B cell (primary cell): ENCODE data around the gene PKNOX1.

Experiments
- EZH2 ChIP-seq: IDR thresholded peaks from 2 replicates; pipeline ENCODE4 v1.6.1; 2012; ENCODE audit warnings: borderline replicate concordance, low read depth, mild to moderate bottlenecking, moderate library complexity, low read length; ENCODE audit not compliant: insufficient read depth, poor library complexity, severe bottlenecking
- TF ChIP-seq, protein P1 (sequence below): fragments of 200-600 bp; IDR thresholded peaks from one replicate; pipeline ENCODE4 v1.8.0; 2022; ENCODE audit warnings: antibody characterized with exemption, mild to moderate bottlenecking

DNA sequence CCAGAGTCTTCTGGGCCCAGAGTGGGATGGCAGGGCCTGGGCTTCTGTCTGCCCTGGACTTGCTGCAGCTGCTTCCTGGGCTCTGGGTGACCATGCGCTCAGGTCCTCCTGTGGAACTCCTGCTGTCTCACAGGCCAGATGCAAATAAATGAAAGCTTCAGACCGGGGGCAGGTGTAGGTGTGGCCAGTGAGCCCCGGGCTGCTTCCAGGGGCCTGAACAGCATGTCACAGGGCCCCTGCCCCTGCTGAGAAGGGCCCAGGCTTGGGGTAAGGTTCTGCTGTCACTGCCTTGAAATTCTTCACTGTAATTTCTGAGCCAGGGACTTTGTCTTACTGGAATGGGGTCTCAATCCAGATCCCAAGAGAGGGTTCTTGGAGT is 2.5 kb upstream of the PKNOX1 start:
- TF ChIP-seq, protein P1, sequence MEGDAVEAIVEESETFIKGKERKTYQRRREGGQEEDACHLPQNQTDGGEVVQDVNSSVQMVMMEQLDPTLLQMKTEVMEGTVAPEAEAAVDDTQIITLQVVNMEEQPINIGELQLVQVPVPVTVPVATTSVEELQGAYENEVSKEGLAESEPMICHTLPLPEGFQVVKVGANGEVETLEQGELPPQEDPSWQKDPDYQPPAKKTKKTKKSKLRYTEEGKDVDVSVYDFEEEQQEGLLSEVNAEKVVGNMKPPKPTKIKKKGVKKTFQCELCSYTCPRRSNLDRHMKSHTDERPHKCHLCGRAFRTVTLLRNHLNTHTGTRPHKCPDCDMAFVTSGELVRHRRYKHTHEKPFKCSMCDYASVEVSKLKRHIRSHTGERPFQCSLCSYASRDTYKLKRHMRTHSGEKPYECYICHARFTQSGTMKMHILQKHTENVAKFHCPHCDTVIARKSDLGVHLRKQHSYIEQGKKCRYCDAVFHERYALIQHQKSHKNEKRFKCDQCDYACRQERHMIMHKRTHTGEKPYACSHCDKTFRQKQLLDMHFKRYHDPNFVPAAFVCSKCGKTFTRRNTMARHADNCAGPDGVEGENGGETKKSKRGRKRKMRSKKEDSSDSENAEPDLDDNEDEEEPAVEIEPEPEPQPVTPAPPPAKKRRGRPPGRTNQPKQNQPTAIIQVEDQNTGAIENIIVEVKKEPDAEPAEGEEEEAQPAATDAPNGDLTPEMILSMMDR, result no peak
- TF ChIP-seq EZH2, result no peak
